ENCODE measurements around the gene PLAGL2. TPM values are rescaled to one million over a fixed set of nuclear protein-coding genes. Genes with fewer than 3 reads are reported as not detected.
A peak's percentile ranks its signal among the peaks of the same experiment; 100 is the strongest.

The PLAGL2 gene
- total and polyA plus RNA-seq, 9 of the 15 experiments (the other 6 are each of a cell fraction or from before 2014, with no cell fraction given): 3.1 to 24.3 (median 6.4) TPM

DNA sequence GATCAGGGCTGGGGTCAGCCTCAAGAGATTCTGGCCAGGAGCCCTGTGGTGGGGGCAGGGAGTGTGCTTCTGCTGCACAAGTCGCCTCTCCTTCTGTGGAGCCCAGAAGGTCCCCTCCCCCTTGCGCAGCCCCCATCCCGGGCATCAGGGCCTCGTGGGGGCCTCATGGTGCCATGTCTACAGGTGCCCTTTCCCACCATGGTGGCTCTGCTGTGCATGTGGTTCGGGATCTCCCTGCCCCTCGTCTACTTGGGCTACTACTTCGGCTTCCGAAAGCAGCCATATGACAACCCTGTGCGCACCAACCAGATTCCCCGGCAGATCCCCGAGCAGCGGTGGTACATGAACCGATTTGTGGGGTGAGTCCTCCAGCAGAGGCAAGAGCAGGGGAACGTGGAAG lies 49.9 kb downstream of the PLAGL2 start:
- ATAC-seq (no peak), DNase-seq (ENCODE audit: extremely low read depth in 1 of 4, low spot score in 3 of 4) (no peak), FAIRE-seq (no peak)
- Histone ChIP-seq H2AFZ (ENCODE audit: low read depth, low read length) (no peak overlapping the region), H3K9me1 (ENCODE audit: control insufficient read depth, insufficient read depth, low read length) (peaks cover 3% of the 10 kb centered on the region), H3K79me2 (ENCODE audit: control insufficient read depth, insufficient read depth, low read length) (no peaks in the 10 kb centered on the region), H3K27ac (ENCODE audit: extremely low read depth, low read depth, low read length) (no peak overlapping the region), H3K9me3 (replicated peaks; ENCODE audit: control insufficient read depth, insufficient read depth, low read depth, low read length) (no peaks in the 10 kb centered on the region), H3K9ac (ENCODE audit: insufficient read depth in 1 of 2, low read depth in 2 of 2, low read length in 2 of 2) (no peak overlapping the region; a peak in 1 of 4 replicates), H3K4me2 (ENCODE audit: insufficient read depth, low read length) (no peak overlapping the region), H3K4me1 (replicated peaks in 1 of 2; ENCODE audit: control insufficient read depth in 2 of 2, insufficient read depth in 2 of 2, low read length in 2 of 2) (peaks cover 10 to 14% of the 10 kb centered on the region in 2 experiments), H3K4me3 (no peak overlapping the region), H4K20me1 (replicated peaks; ENCODE audit: control insufficient read depth, insufficient read depth, low read length) (no peaks in the 10 kb centered on the region; the same call in 1 of the 2 replicates), H3K36me3 (ENCODE audit: control insufficient read depth, insufficient read depth, low read length) (peaks cover 80% of the 10 kb centered on the region), H3K27me3 (ENCODE audit: control insufficient read depth in 2 of 2, insufficient read depth in 2 of 2, low read length in 2 of 2) (no peaks in the 10 kb centered on the region)
- BruUV-seq (replicated peaks): no TSS peak
- in situ Hi-C loops (cut with MboI): loop anchor here (25.0 kb wide), 1 partner anchor 505 kb away; the partner anchor contains the start of gene C20orf203
- POLR2A ChIA-PET: interaction anchor here (1.2 kb wide), 1 partner anchor 12 kb away, joined by 3 read pairs; no protein-coding TSS in a partner anchor
- TF ChIP-seq POLR2G (IDR thresholded peaks at IDR 0.05; ENCODE audit: low read depth, low read length) (peak; percentile 36; the same call in 1 of the 2 replicates), KDM1A (IDR thresholded peaks at IDR 0.05) (no peak), ZNF24 (IDR thresholded peaks at IDR 0.05) (no peak)
- TF ChIP-seq, protein P1, sequence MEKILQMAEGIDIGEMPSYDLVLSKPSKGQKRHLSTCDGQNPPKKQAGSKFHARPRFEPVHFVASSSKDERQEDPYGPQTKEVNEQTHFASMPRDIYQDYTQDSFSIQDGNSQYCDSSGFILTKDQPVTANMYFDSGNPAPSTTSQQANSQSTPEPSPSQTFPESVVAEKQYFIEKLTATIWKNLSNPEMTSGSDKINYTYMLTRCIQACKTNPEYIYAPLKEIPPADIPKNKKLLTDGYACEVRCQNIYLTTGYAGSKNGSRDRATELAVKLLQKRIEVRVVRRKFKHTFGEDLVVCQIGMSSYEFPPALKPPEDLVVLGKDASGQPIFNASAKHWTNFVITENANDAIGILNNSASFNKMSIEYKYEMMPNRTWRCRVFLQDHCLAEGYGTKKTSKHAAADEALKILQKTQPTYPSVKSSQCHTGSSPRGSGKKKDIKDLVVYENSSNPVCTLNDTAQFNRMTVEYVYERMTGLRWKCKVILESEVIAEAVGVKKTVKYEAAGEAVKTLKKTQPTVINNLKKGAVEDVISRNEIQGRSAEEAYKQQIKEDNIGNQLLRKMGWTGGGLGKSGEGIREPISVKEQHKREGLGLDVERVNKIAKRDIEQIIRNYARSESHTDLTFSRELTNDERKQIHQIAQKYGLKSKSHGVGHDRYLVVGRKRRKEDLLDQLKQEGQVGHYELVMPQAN (IDR thresholded peaks at IDR 0.05; ENCODE audit: borderline replicate concordance): no peak
- TF ChIP-seq, protein P2, sequence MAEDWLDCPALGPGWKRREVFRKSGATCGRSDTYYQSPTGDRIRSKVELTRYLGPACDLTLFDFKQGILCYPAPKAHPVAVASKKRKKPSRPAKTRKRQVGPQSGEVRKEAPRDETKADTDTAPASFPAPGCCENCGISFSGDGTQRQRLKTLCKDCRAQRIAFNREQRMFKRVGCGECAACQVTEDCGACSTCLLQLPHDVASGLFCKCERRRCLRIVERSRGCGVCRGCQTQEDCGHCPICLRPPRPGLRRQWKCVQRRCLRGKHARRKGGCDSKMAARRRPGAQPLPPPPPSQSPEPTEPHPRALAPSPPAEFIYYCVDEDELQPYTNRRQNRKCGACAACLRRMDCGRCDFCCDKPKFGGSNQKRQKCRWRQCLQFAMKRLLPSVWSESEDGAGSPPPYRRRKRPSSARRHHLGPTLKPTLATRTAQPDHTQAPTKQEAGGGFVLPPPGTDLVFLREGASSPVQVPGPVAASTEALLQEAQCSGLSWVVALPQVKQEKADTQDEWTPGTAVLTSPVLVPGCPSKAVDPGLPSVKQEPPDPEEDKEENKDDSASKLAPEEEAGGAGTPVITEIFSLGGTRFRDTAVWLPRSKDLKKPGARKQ (CRISPR knock-in tag; IDR thresholded peaks at IDR 0.05): no peak
- WGBS (ENCODE audit: insufficient coverage, low coverage, missing lambda C conversion rate): 97% methylated on average over 10 of the region's 14 CpGs
- CTCF ChIA-PET (ENCODE audit: low intra/inter-chr PET ratio): no interaction called here
- intact Hi-C loops (cut with micrococcal nuclease): loop anchor here (5.0 to 10.0 kb wide), 2 partner anchors 280 to 497 kb away; no protein-coding TSS in a partner anchor
